HepG2 (cell line): ENCODE data around the gene DGKG. TPM values are rescaled to one million over a fixed set of nuclear protein-coding genes. Genes with fewer than 3 reads are reported as not detected.

Source experiments
- ATAC-seq: fragments of 200-7000 bp; cut with Tn5 transposase; 3 replicates; pipeline ENCODE4 v1.9.1; 2020; ENCODE audit warnings: mild to moderate bottlenecking, moderate library complexity
- BruUV-seq: library from RNA; stranded (reverse); fragments of 400-500 nt; replicated peaks from 2 replicates; lab custom pipeline; 2021; lab: Mats Ljungman, UMichigan
- CTCF ChIA-PET: fragments of 300-600 bp; formaldehyde crosslinking; extraction: SDS; loops from one replicate; lab custom pipeline; 2021; ENCODE audit warnings: low total read pairs, inconsistent platforms, low intra/inter-chr PET ratio; lab: Yijun Ruan, JAX
- POLR2A ChIA-PET: fragments of 350-600 bp; sonication (Branson Sonifier 250); formaldehyde crosslinking; loops from one replicate; lab custom pipeline; 2020; ENCODE audit warnings: antibody characterized with exemption, inconsistent platforms; lab: Yijun Ruan, JAX
- DNase-seq: peaks from one replicate; pipeline ENCODE4 v3.0.0-alpha.2; 2015; ENCODE audit warnings: low spot score
- FAIRE-seq: peaks from 3 replicates; lab custom pipeline; 2011; peaks lifted over from hg19 to GRCh38; lab: Jason Lieb, UNC
- H2AFZ ChIP-seq: one replicate; pipeline ENCODE4 v1.6.1; 2011; ENCODE audit warnings: low read length, inconsistent platforms
- H3K27ac ChIP-seq: fragments of 300-600 bp; 3 replicates; pipeline ENCODE4 v1.8.0; 2011; ENCODE audit warnings: mixed run types, mild to moderate bottlenecking, mixed read lengths, low read length, inconsistent platforms; ENCODE audit not compliant: insufficient read depth; ENCODE audit errors: extremely low read length
- H3K27me3 ChIP-seq, 2 experiments: fragments of 200-600 bp in 1 of 2; 2 replicates in 1 of 2; 3 replicates in 1 of 2; pipeline versions ENCODE4 v1.6.0 to v1.8.0; 2011; ENCODE audit warnings: low read length in 2 of 2, mild to moderate bottlenecking in 2 of 2, moderate library complexity in 2 of 2, inconsistent platforms in 1 of 2; ENCODE audit not compliant: insufficient read depth in 2 of 2, control insufficient read depth in 1 of 2
- H3K36me3 ChIP-seq, 2 experiments: fragments of 200-600 bp in 1 of 2; replicated peaks in 1 of 2; 2 replicates in 1 of 2; 3 replicates in 1 of 2; pipeline versions ENCODE4 v1.5.1 to v1.8.0; 2011; ENCODE audit warnings: low read length in 2 of 2, inconsistent platforms in 1 of 2; ENCODE audit not compliant: insufficient read depth in 2 of 2, control insufficient read depth in 1 of 2
- H3K4me1 ChIP-seq: 2 replicates; pipeline ENCODE4 v1.5.1; 2012; ENCODE audit warnings: low read length, inconsistent platforms; ENCODE audit not compliant: insufficient read depth
- H3K4me2 ChIP-seq: 2 replicates; pipeline ENCODE4 v1.6.0; 2011; ENCODE audit warnings: low read depth, low read length, inconsistent platforms
- H3K4me3 ChIP-seq, 3 experiments: fragments of 200-600 bp in 1 of 3; sonication (generic), shearing (Covaris generic) in 1 of 3; replicated peaks in 1 of 3; 2 replicates each; pipeline ENCODE4 v1.5.1; 2011 to 2016; ENCODE audit warnings: low read length in 3 of 3, inconsistent platforms in 2 of 3, low read depth in 2 of 3, mild to moderate bottlenecking in 2 of 3, control low read depth in 1 of 3, mixed read lengths in 1 of 3; ENCODE audit not compliant: insufficient read depth in 1 of 3
- H3K79me2 ChIP-seq: one replicate; pipeline ENCODE4 v1.6.1; 2011; ENCODE audit warnings: low read length, inconsistent platforms; ENCODE audit not compliant: insufficient read depth
- H3K9ac ChIP-seq: 2 replicates; pipeline ENCODE4 v1.6.0; 2011; ENCODE audit warnings: mild to moderate bottlenecking, low read depth, low read length, inconsistent platforms; ENCODE audit not compliant: insufficient read depth
- H3K9me3 ChIP-seq: 2 replicates; pipeline ENCODE4 v1.5.1; 2012; ENCODE audit warnings: mild to moderate bottlenecking, low read length
- H4K20me1 ChIP-seq: 2 replicates; pipeline ENCODE4 v1.6.0; 2011; ENCODE audit warnings: inconsistent platforms, mild to moderate bottlenecking, low read length, moderate library complexity; ENCODE audit not compliant: insufficient read depth
- DRAP1 ChIP-seq: IDR thresholded peaks from 2 replicates; pipeline ENCODE4 v1.6.1; 2016; ENCODE audit warnings: missing genetic modification reagents, missing compliant biosample characterization
- FOSL2 ChIP-seq: sonication (generic); formaldehyde crosslinking; IDR thresholded peaks from 2 replicates; pipeline ENCODE4 v1.4.0; 2020; ENCODE audit warnings: missing genetic modification reagents
- HINFP ChIP-seq: sonication (generic); formaldehyde crosslinking; IDR thresholded peaks from 2 replicates; pipeline ENCODE4 v1.4.0; 2020; ENCODE audit warnings: low read depth, mild to moderate bottlenecking, missing genetic modification reagents
- IRF2 ChIP-seq: IDR thresholded peaks from 2 replicates; pipeline ENCODE4 v1.6.1; 2018; ENCODE audit warnings: missing genetic modification reagents, missing compliant biosample characterization
- KAT2B ChIP-seq: fragments of 150-350 bp; IDR thresholded peaks from 2 replicates; pipeline ENCODE4 v1.6.1; 2014; ENCODE audit warnings: low read depth, low read length, borderline replicate concordance
- MTERF4 ChIP-seq: sonication (generic); formaldehyde crosslinking; IDR thresholded peaks from 2 replicates; pipeline ENCODE4 v1.8.0; 2023; ENCODE audit warnings: mild to moderate bottlenecking, missing genetic modification reagents
- PAXIP1 ChIP-seq: sonication (generic); formaldehyde crosslinking; conservative IDR thresholded peaks from 2 replicates; pipeline ENCODE4 v1.4.0; 2020; ENCODE audit warnings: mild to moderate bottlenecking, missing genetic modification reagents, moderate library complexity
- RBM39 ChIP-seq: fragments of 200-400 bp; formaldehyde crosslinking; IDR thresholded peaks from one replicate; pipeline ENCODE4 v1.6.1; 2018; ENCODE audit warnings: antibody characterized with exemption, mild to moderate bottlenecking, low read depth, low read length; ENCODE audit not compliant: poor library complexity, severe bottlenecking
- SPEN ChIP-seq: sonication (generic); formaldehyde crosslinking; IDR thresholded peaks from 2 replicates; pipeline ENCODE4 v1.5.1; 2020; ENCODE audit warnings: low read depth, mild to moderate bottlenecking, missing genetic modification reagents
- ZNF75D ChIP-seq: sonication (generic); formaldehyde crosslinking; IDR thresholded peaks from 2 replicates; pipeline ENCODE4 v1.8.1; 2023; ENCODE audit warnings: missing genetic modification reagents, mild to moderate bottlenecking, borderline replicate concordance
- WGBS: methylation state at CpG from one replicate; pipeline ENCODE4 v1.1.6; 2017; ENCODE audit warnings: low lambda C conversion rate; 5-methylcytosine and 5-hydroxymethylcytosine counted together
- in situ Hi-C: cut with HindIII; loops from 2 replicates; pipeline ENCODE4 v1.10.0; 2017; ENCODE audit warnings: low pct_unique_long_range_greater_than_20kb; ENCODE audit not compliant: extremely low pct_ligation_motif_present
- intact Hi-C: fragments of 100-400 bp; cut with micrococcal nuclease; formaldehyde crosslinking; loops from one replicate; pipeline ENCODE4 v1.10.0; 2022; ENCODE audit not compliant: unreplicated experiment
- polyA plus RNA-seq, 8 experiments: library from polyadenylated mRNA; depleted of rRNA in 3 of 8; stranded (reverse) in 7 of 8; unstranded in 1 of 8; fragments of >200 nt; fragmentation: Illumina TruSeq in 4 of 8; extraction: Trizol in 4 of 8; gene quantifications; 2 replicates each; pipeline versions ENCODE4 v1.2.1 to v1.2.3, GENCODE V29; 2011 to 2016; ENCODE audit warnings: low read depth in 4 of 8, missing spikeins in 1 of 8, mixed read lengths in 1 of 8; ENCODE audit not compliant: insufficient read depth in 1 of 8
- total RNA-seq, 5 experiments: library from RNA; depleted of rRNA; stranded (reverse); fragments of >200 nt; fragmentation: Illumina TruSeq; extraction: Trizol; gene quantifications; 2 replicates each; pipeline ENCODE4 v1.2.3, GENCODE V29; 2016; ENCODE audit warnings: low read depth in 1 of 5

Gene DGKG
- total and polyA plus RNA-seq, 2 of the 13 experiments (the other 11 are each of a cell fraction or from before 2014, with no cell fraction given), result 3.8 to 6.2 TPM

DNA sequence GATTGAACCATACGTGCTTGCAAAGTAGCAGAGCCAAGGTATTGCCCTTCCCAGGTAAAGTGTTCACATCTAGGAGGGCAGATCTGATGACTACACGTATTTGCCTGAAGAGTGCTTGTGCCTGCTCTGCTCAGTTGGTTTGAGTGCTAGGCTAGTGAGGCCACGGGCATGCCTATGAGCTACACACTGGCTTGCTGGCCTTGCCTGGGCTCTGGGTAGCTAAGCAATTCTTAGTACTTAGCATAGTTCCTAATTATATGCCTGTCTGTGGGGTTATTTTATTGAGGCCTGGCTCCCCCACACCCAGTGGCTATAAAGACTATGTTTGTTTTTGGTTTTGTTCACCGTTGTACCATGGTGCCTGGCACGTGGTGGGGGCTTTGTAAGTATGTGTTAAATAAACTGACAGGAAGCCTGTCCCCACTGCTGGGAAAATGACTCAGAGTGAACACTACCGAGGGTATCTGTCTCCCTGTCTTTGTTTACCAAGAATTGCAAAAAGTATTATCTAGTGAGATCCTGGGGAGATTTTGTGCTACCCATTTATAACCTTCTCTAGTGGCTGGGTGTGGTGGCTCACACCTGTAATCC is 181.0 kb downstream of the DGKG start:
- Histone ChIP-seq H4K20me1 (no peaks in the 10 kb centered on the region), H3K27me3 (no peaks in the 10 kb centered on the region), H2AFZ (no peak overlapping the region), H3K9me3 (no peaks in the 10 kb centered on the region), H3K9ac (no peak overlapping the region), H3K36me3 (peaks cover 0 to 6% of the 10 kb centered on the region in 2 experiments; a peak in 2 of 5 replicates), H3K4me1 (peaks cover 15% of the 10 kb centered on the region), H3K4me3 (no peak overlapping the region), H3K27ac (no peak overlapping the region), H3K4me2 (no peak overlapping the region), H3K79me2 (no peaks in the 10 kb centered on the region)
- DNase-seq (no peak), ATAC-seq (no peak), FAIRE-seq (no peak)
- intact Hi-C loops (no loop called here), in situ Hi-C loops (no loop called here)
- CTCF ChIA-PET, result no interaction called here
- no TSS peak for BruUV-seq
- 71% methylated on average over 6 of the region's 6 CpGs for WGBS
- POLR2A ChIA-PET, result no interaction called here
- TF ChIP-seq RBM39 (no peak), FOSL2 (CRISPR knock-in tag) (0 out of 2 replicates have a peak, but pooled peaks have one; percentile 31)

GRCh38 chr3:186180151-186180550 is 181.9 kb downstream of the DGKG start:
- H3K79me2 ChIP-seq, result no peaks in the 10 kb centered on the region
- H3K27ac ChIP-seq, result no peak overlapping the region
- no peak overlapping the region for H3K4me3 ChIP-seq
- ChIA-PET POLR2A (no interaction called here), CTCF (no interaction called here)
- no peak overlapping the region for H3K9ac ChIP-seq
- H3K36me3 ChIP-seq, result peaks cover 0 to 6% of the 10 kb centered on the region in 2 experiments; a peak in 2 of 5 replicates
- in situ Hi-C loops, result no loop called here
- H3K9me3 ChIP-seq, result no peaks in the 10 kb centered on the region
- no peak overlapping the region for H2AFZ ChIP-seq
- intact Hi-C loops, result no loop called here
- no peaks in the 10 kb centered on the region for H3K27me3 ChIP-seq
- WGBS, result 98% methylated on average over 5 of the region's 5 CpGs
- DNase-seq, result no peak
- no peak for FAIRE-seq
- peaks cover 23% of the 10 kb centered on the region for H3K4me1 ChIP-seq
- H3K4me2 ChIP-seq, result no peak overlapping the region
- no peaks in the 10 kb centered on the region for H4K20me1 ChIP-seq
- no peak for ATAC-seq
- BruUV-seq, result no TSS peak
- no peak for TF ChIP-seq ZNF75D (CRISPR knock-in tag)
- TF ChIP-seq KAT2B, result no peak
- TF ChIP-seq DRAP1, result no peak
- TF ChIP-seq PAXIP1 (CRISPR knock-in tag), result no peak
- TF ChIP-seq MTERF4 (CRISPR knock-in tag), result no peak
- no peak for TF ChIP-seq HINFP (CRISPR knock-in tag)
- TF ChIP-seq IRF2 (CRISPR knock-in tag), result no peak
- no peak for TF ChIP-seq SPEN
